Vagina (tissue), 2 donors: ENCODE data around the gene MKI67.

ENCODE experiments used
- POLR2A ChIP-seq, 2 donors: fragments of 450-650 bp; IDR thresholded peaks; one replicate each; pipeline ENCODE4 v1.6.1; 2017; ENCODE audit warnings: antibody characterized with exemption in 2 of 2, mild to moderate bottlenecking in 2 of 2, moderate library complexity in 2 of 2
- TF ChIP-seq, protein P1 (sequence below), 3 experiments: fragments of 450-650 bp in 2 of 3; fragments of 200-600 bp in 1 of 3; sonication (generic) in 1 of 3; IDR thresholded peaks; one replicate each; pipeline ENCODE4 v1.5.1; 2017 to 2019; ENCODE audit warnings: antibody characterized with exemption in 3 of 3, mild to moderate bottlenecking in 2 of 3, moderate library complexity in 2 of 3

DNA sequence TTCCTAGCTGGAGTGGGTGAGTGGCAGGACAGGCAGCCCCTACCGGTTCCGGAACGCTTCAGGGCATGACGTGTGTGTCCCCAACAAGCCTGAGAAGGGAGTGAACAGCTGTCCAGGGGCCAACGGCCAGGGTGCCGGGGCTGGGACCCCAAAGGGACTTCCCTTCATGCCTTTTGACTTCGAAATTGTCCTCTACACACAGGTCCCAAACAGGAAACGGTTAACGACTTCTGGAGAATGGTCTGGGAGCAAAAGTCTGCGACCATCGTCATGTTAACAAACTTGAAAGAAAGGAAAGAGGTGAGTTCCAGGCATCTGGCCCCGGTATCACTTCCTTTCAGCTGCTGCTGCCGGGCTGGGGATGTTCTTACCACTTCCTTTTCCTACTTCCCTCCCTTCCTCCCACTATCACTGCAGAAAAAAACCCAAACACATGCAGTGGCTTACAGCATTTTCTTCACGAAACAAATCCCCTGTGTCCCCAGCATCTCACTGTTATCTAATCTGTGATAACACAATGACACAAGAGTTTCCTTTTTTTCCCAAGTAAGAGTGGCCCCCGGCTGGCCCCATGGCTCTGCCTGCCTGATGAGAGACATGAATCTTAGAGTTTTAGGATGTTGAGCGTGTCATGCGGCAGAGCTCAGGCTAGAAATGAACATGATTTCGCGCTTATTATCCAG lies 63.2 kb downstream of the MKI67 start:
- TF ChIP-seq, protein P1, sequence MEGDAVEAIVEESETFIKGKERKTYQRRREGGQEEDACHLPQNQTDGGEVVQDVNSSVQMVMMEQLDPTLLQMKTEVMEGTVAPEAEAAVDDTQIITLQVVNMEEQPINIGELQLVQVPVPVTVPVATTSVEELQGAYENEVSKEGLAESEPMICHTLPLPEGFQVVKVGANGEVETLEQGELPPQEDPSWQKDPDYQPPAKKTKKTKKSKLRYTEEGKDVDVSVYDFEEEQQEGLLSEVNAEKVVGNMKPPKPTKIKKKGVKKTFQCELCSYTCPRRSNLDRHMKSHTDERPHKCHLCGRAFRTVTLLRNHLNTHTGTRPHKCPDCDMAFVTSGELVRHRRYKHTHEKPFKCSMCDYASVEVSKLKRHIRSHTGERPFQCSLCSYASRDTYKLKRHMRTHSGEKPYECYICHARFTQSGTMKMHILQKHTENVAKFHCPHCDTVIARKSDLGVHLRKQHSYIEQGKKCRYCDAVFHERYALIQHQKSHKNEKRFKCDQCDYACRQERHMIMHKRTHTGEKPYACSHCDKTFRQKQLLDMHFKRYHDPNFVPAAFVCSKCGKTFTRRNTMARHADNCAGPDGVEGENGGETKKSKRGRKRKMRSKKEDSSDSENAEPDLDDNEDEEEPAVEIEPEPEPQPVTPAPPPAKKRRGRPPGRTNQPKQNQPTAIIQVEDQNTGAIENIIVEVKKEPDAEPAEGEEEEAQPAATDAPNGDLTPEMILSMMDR (IDR thresholded peaks at IDR 0.05), result no peak
- TF ChIP-seq POLR2A (IDR thresholded peaks at IDR 0.05), result no peak
